Measurements from ENCODE around the gene CHD8.
A peak's percentile ranks its signal among the peaks of the same experiment; 100 is the strongest.

Gene CHD8

GRCh38 chr14:21476523-21476924, 20.6 kb upstream of the CHD8 start:
- Histone ChIP-seq H3K79me2 (ENCODE audit: insufficient read depth, low read length) (peaks cover 42% of the 10 kb centered on the region), H3K4me3 (ENCODE audit: insufficient read depth, low read length, poor library complexity, severe bottlenecking) (peak overlapping the region; percentile 90), H3K9ac (ENCODE audit: low read length) (peak overlapping the region; percentile 71), H3K9me2 (replicated peaks; ENCODE audit: insufficient read depth, low read length) (no peaks in the 10 kb centered on the region), H4K20me1 (ENCODE audit: low read depth, low read length) (no peaks in the 10 kb centered on the region), H2AFZ (ENCODE audit: low read depth, low read length, severe bottlenecking) (peak overlapping the region; percentile 60), H3K27ac (ENCODE audit: low read depth, low read length) (peak overlapping the region; percentile 74), H3K9me3 (ENCODE audit: insufficient read depth, low read length) (no peaks in the 10 kb centered on the region), H3K4me2 (ENCODE audit: low read depth, low read length, poor library complexity, severe bottlenecking) (peak overlapping the region; percentile 81), H3K36me3 (ENCODE audit: low read length) (0 out of 2 replicates have a peak, but pooled peaks cover 5% of the 10 kb centered on the region), H3F3A (ENCODE audit: insufficient read depth) (no peaks in the 10 kb centered on the region), H3K27me3 (ENCODE audit: low read length) (no peaks in the 10 kb centered on the region)
- TF ChIP-seq EZH2phosphoT487 (conservative IDR thresholded peaks at IDR 0.05; ENCODE audit: low read length) = no peak
- TF ChIP-seq CTCF (IDR thresholded peaks at IDR 0.05; ENCODE audit: insufficient read depth, low read length, poor library complexity, severe bottlenecking) = no peak

GRCh38 chr14:21475767-21476522, 20.0 kb upstream of the CHD8 start:
- Histone ChIP-seq H3F3A (ENCODE audit: insufficient read depth) (no peaks in the 10 kb centered on the region), H3K79me2 (ENCODE audit: insufficient read depth, low read length) (peaks cover 42% of the 10 kb centered on the region), H3K27ac (ENCODE audit: low read depth, low read length) (peak overlapping the region; percentile 74), H3K9me2 (replicated peaks; ENCODE audit: insufficient read depth, low read length) (no peaks in the 10 kb centered on the region), H2AFZ (ENCODE audit: low read depth, low read length, severe bottlenecking) (peak overlapping the region; percentile 60), H3K27me3 (ENCODE audit: low read length) (no peaks in the 10 kb centered on the region), H4K20me1 (ENCODE audit: low read depth, low read length) (no peaks in the 10 kb centered on the region), H3K9me3 (ENCODE audit: insufficient read depth, low read length) (no peaks in the 10 kb centered on the region), H3K4me2 (ENCODE audit: low read depth, low read length, poor library complexity, severe bottlenecking) (peak overlapping the region; percentile 81), H3K36me3 (ENCODE audit: low read length) (0 out of 2 replicates have a peak, but pooled peaks cover 5% of the 10 kb centered on the region), H3K9ac (ENCODE audit: low read length) (peak overlapping the region; percentile 71), H3K4me3 (ENCODE audit: insufficient read depth, low read length, poor library complexity, severe bottlenecking) (peak overlapping the region; percentile 90)
- TF ChIP-seq CTCF (IDR thresholded peaks at IDR 0.05; ENCODE audit: insufficient read depth, low read length, poor library complexity, severe bottlenecking) (no peak), EZH2phosphoT487 (conservative IDR thresholded peaks at IDR 0.05; ENCODE audit: low read length) (no peak)

GRCh38 chr14:21467616-21468015, 11.7 kb upstream of the CHD8 start:
- Histone ChIP-seq H3K9ac (ENCODE audit: low read length) (no peak overlapping the region), H4K20me1 (ENCODE audit: low read depth, low read length) (no peaks in the 10 kb centered on the region), H3K4me2 (ENCODE audit: low read depth, low read length, poor library complexity, severe bottlenecking) (no peak overlapping the region), H2AFZ (ENCODE audit: low read depth, low read length, severe bottlenecking) (no peak overlapping the region), H3K79me2 (ENCODE audit: insufficient read depth, low read length) (no peaks in the 10 kb centered on the region), H3K9me3 (ENCODE audit: insufficient read depth, low read length) (no peaks in the 10 kb centered on the region), H3K36me3 (ENCODE audit: low read length) (peaks cover 14% of the 10 kb centered on the region; the same call in 1 of the 2 replicates), H3K27ac (ENCODE audit: low read depth, low read length) (no peak overlapping the region), H3K4me3 (ENCODE audit: insufficient read depth, low read length, poor library complexity, severe bottlenecking) (no peak overlapping the region), H3K9me2 (replicated peaks; ENCODE audit: insufficient read depth, low read length) (no peaks in the 10 kb centered on the region), H3K27me3 (ENCODE audit: low read length) (no peaks in the 10 kb centered on the region), H3F3A (ENCODE audit: insufficient read depth) (no peaks in the 10 kb centered on the region)
- no peak for TF ChIP-seq EZH2phosphoT487 (conservative IDR thresholded peaks at IDR 0.05; ENCODE audit: low read length)

GRCh38 chr14:21455592-21455911, 371 bp downstream of the CHD8 start:
- H3K27me3 ChIP-seq (ENCODE audit: low read length) = no peaks in the 10 kb centered on the region
- H2AFZ ChIP-seq (ENCODE audit: low read depth, low read length, severe bottlenecking) = peak overlapping the region; percentile 63

More at GRCh38 chr14:21455592-21455911, 371 bp downstream of the CHD8 start:
- H3K79me2 ChIP-seq (ENCODE audit: insufficient read depth, low read length) = peaks cover 52% of the 10 kb centered on the region
- H4K20me1 ChIP-seq (ENCODE audit: low read depth, low read length) = peaks cover 2% of the 10 kb centered on the region; the same call in 1 of the 2 replicates
- H3F3A ChIP-seq (ENCODE audit: insufficient read depth) = no peaks in the 10 kb centered on the region
- H3K4me3 ChIP-seq (ENCODE audit: insufficient read depth, low read length, poor library complexity, severe bottlenecking) = peak overlapping the region; percentile 99
- TF ChIP-seq EZH2phosphoT487 (conservative IDR thresholded peaks at IDR 0.05; ENCODE audit: low read length) (no peak), CTCF (IDR thresholded peaks at IDR 0.05; ENCODE audit: insufficient read depth, low read length, poor library complexity, severe bottlenecking) (no peak)
- H3K9ac ChIP-seq (ENCODE audit: low read length) = peak overlapping the region; percentile 96
- peak overlapping the region; percentile 71 for H3K4me2 ChIP-seq (ENCODE audit: low read depth, low read length, poor library complexity, severe bottlenecking)
- no peaks in the 10 kb centered on the region for H3K9me3 ChIP-seq (ENCODE audit: insufficient read depth, low read length)
- H3K9me2 ChIP-seq (replicated peaks; ENCODE audit: insufficient read depth, low read length) = no peaks in the 10 kb centered on the region
- peak overlapping the region; percentile 78 for H3K27ac ChIP-seq (ENCODE audit: low read depth, low read length)
- H3K36me3 ChIP-seq (ENCODE audit: low read length) = 0 out of 2 replicates have a peak, but pooled peaks cover 10% of the 10 kb centered on the region
